Fibroblast of skin of left biceps (primary cell): Measurements from ENCODE around the gene JAG2.

ENCODE experiments used
- DNase-seq, 2 experiments: peaks; one replicate each; pipeline ENCODE4 v3.0.0-alpha.2; 2013; ENCODE audit warnings: low read depth in 2 of 2

The JAG2 gene

DNA sequence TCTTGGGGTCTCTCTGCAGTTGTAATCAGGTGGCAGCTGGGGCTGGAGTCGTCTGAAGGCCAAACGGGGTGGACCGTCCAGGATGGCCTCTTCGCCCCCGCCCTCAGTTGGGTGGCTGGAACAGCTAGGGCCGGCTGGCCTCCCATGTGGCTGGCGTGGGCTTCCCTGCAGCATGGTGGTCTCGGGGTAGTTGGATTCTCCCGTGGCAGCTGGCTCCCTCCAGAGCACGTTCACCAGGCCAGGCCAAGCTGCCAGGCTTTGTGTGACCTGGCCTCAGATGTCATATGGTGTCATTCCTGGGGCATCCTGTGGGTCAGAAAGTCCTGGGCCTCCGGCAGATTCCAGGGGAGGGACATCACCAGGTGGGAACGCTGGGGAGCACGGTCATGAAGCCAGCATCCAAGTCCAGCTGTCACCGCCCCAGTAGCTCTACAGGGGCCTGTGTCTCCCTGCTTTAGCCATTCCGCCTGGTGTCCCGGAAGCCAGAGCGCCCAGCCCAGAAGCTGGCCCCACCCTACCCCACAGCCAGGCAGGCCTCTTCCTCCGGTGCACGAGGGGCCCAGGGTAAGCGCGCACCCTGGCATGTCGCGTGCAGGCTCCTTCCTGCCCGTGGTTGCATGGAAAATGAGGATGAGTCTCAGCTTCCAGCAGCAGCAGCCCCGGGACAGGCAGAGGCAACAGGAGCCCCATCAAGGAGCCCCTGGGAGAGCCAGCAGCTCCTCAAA lies 13.9 kb upstream of the JAG2 start:
- DNase-seq = no peak

- DNase-seq = no peak
Measured at GRCh38 chr14:105181549-105182295, 13.1 kb upstream of the JAG2 start.

GRCh38 chr14:105180592-105181548 lies 12.3 kb upstream of the JAG2 start, which contains the start of gene NUDT14:
Gene NUDT14 (minus strand): TSS chr14:105181312. CDS start chr14:105181209, 103 bp downstream.
- no peak for DNase-seq

DNA sequence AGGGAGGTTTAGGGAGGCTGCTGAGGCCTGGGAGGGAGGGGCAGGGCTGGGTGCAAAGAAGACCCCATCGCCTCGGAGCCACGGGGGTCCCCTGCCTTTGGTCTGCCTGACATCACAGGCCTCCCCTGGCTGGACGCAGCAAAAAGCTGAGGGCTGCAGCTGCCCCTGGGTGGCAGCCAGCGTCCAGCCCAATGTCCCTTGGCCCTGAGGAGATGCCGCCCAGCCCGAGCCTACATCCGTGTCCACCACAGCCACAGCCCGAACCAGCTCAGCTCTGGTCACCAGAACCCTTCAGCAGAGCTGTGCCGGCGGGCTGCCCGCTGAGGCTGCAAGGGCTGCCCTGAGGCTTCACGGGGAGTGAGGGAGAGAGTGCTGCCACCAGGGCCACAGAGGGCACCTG lies 10.6 kb upstream of the JAG2 start:
- DNase-seq = no peak

GRCh38 chr14:105178868-105179140 lies 10.2 kb upstream of the JAG2 start:
- no peak for DNase-seq

- no peak for DNase-seq
Measured at GRCh38 chr14:105178069-105178867, 9.7 kb upstream of the JAG2 start.

DNA sequence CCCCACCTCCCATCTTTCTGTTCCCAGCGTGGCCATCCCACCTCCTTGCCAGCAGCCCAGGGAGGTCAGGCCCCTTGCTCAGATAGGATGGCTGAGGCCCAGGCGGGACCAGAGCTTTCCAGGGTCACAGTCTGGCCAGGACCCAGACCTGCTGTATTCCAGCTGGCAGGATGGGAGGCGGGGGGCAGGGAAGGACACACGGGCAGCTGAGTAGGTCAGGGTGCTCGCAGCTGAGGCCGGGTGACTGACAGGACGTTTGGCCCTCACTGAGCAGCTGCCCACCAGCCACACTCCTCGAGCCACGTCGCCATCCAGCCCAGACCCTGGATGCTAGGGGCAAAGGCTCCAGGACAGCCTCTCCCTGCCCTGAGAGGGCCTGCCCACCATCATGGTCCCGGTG lies 8.5 kb upstream of the JAG2 start:
- DNase-seq = no peak

- no peak for DNase-seq
Measured at GRCh38 chr14:105176513-105176912, 7.9 kb upstream of the JAG2 start.

DNA sequence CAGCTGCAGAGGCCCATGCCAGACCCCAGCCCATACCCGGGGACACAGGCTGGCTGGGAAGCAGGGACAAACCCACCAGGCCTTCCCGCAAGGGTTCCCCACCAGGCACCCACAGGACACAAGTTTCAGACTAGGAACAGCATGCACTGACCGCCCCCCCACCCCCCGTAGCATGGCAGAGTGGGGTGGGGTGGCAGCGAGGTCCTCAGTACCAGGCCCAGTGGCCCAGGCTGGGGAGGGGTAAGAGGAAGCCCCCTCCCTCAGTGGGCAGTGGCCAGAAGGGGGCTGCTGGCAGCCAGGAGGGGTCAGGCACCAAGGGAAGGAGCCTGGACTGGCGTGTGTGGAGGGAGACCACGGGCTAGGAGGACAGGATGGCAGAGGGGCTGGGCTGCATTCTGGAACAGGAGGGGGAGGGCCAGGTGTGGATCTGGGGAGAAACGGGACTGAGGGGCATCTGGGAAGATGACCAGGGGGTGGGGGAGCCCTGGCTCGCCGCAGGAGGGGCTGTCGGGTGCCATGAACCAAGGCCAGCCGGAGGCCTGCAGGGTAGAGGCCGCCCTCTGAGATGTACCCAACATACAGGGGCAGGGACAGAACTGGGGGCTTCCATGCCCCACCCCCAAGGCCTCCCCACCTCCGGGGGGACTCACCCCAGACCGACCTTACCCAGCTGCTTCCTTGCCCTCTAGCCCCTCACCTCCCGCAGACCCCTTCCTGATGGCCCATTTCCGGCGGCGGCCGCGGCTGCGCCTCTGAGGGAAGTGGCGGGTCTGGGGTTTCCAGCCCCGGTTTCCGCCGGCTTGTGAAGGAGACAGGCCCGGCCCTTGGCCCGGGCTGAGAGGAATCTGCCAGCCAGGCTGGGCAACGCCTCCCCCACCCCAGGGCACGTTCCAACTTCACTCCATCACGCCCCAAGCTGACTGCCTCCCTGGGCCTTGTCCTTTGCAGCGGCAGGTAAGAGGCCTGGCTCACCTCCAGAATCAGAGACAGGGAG lies 5.6 kb upstream of the JAG2 start:
- DNase-seq = no peak

GRCh38 chr14:105173145-105173544 lies 4.6 kb upstream of the JAG2 start:
- DNase-seq = no peak

GRCh38 chr14:105172476-105172875 lies 3.9 kb upstream of the JAG2 start:
- DNase-seq = no peak

DNA sequence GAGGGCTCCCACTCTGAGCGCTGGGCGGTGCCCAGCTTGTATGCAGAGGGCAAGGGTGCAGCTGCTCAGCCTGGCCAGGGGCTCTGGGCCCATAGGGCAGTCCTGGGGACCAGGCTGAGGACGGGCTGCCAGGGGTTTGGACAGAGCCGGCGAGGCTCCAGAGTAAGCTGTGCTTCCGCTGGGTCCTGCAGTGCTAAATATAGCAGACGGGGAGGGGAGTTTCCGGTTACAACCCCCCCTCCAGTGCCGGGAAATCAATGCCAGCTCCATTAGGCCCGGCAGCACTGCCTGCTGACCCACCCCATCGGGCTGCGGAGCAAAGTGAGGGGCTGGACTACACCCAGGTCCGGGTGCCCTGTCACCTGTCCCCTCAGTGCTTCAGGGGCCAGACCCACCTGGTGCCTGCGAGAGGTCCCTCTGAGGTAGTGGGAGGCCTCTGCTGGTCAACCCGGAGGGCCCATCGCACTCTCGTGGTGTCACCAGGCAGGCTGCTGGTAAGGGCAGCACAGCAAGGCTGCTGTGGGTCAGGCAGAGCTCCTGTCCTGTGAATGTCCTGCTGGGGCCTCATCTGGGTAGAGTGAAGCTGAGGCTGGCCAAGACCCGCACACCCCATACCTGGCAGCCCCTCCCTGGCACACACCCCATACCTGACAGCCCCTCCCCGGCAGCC lies 2.6 kb upstream of the JAG2 start:
- DNase-seq = no peak

DNA sequence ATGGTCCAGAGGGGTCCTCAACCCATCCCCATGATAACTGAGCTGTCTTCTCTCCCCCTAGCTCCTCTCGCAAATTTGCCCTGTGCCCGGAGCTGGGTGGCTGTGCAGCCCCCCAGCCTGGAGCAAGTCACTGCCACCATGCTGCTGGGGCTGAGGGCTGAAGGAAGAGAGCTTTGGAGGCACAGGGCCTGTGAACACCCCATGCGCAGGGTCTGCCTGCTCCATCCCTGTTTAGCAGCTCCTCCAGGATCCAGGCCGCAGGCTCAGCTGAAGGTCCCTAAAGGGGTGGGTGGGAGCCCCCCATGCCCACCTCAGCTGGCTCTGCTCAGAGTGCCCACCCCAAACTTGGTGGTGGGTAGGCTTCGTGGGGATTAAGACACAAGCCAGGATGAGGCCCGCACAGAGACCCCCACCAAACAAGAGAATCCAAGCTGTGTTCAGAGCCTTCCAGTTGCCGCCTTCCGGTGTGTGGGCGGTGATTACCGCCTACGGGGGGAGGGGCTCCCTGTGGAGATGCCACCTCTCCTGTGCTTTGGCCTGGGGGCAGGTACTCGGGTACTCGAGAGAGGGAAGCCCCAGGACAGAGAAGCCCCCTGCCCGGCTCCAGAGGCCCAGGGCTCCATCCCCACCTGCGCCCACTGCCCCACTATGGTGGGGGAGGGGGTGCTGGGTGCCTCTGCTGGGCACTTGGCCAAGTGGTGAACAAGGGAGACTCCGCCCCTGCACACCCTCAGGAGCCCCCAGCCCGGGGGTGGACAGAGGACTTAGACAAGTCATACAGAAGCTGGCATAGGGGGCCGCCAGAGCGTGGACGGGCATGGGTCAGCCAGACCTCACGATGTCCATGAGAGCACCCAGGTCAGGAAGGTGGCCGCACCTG lies 1.4 kb upstream of the JAG2 start:
- no peak for DNase-seq

DNA sequence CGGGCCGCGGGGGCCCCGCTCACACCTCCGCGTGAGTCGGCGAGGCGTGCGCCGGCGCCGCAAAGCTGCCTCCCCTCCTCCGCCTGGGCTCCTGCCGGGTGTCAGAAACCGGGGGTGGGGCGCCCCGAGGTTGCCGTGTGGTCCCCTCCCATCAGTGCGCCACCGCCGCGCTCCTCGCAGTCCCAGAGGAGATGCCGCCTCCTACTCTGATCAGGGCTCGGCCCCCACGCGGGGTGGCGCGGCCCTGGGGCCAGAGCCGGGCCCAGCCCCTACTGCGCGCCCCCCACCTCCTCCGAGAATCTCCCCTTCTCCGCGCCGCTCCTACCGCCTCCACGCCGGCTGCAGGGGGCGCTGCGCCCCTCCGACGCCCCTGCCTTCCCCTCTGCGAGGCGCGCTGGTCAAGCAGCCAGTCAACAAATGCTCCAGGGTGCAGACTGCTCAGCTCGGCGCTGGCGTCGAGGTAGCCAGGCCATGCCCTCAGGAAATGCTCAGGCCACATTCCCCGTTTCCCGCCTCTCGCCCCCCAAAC lies 467 bp upstream of the JAG2 start:
- DNase-seq = no peak

DNA sequence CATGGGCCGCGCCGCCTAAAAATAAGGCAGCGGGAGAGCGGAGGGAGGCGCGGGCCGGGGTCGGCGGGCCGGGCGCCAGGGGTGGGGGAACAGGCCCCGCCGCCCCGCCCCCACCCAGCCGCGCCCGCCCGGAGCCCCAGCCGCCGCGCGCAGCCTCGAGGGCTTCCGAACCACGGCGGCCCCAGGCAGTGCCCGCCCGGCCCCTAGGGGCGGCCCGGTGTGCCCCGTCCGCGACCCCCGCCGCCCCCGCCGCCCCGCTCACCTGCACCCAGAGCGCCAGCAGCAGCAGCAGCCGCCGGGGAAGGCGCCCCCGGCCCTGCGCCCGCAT lies 519 bp downstream of the JAG2 start:
- no peak for DNase-seq

GRCh38 chr14:105167303-105168092 lies 1.1 kb downstream of the JAG2 start:
- DNase-seq = no peak

GRCh38 chr14:105166571-105167302 lies 1.8 kb downstream of the JAG2 start:
- DNase-seq = no peak
